Ovary (tissue), 3 donors: ENCODE measurements around the gene DNAH17.

ENCODE experiments used
- EP300 ChIP-seq: sonication (generic); formaldehyde crosslinking; IDR thresholded peaks from one replicate; pipeline ENCODE4 v1.6.1; 2017; ENCODE audit warnings: antibody characterized with exemption
- TF ChIP-seq, protein P1 (sequence below), 3 donors: fragments of 450-650 bp in 2 of 3; fragments of 200-600 bp in 1 of 3; IDR thresholded peaks; one replicate each; pipeline versions ENCODE4 v1.5.1 to v1.8.0; 2016 to 2022; ENCODE audit warnings: antibody characterized with exemption in 3 of 3, mild to moderate bottlenecking in 1 of 3
- donor health status: DM: no; HTN: no; CAD: no.

DNA sequence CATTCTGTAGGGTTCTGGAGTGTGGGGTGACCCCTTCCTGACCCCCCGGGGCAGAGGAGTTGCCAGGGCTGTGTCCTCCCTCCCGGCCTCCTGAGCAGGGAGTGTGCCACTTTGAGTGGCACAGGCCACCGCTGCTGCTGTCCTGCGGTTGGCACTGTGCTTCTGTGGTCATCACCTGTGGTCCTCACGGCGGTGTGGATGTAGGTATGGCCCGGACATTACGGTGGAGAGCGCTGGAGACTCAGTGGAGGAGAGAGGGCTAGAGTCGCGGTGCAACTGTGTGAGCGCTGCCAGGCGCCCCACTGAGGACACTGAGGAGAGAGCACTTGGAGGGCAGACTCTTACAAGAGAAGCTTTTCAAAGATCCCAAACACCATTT is 159.7 kb downstream of the DNAH17 start:
- TF ChIP-seq, protein P1, sequence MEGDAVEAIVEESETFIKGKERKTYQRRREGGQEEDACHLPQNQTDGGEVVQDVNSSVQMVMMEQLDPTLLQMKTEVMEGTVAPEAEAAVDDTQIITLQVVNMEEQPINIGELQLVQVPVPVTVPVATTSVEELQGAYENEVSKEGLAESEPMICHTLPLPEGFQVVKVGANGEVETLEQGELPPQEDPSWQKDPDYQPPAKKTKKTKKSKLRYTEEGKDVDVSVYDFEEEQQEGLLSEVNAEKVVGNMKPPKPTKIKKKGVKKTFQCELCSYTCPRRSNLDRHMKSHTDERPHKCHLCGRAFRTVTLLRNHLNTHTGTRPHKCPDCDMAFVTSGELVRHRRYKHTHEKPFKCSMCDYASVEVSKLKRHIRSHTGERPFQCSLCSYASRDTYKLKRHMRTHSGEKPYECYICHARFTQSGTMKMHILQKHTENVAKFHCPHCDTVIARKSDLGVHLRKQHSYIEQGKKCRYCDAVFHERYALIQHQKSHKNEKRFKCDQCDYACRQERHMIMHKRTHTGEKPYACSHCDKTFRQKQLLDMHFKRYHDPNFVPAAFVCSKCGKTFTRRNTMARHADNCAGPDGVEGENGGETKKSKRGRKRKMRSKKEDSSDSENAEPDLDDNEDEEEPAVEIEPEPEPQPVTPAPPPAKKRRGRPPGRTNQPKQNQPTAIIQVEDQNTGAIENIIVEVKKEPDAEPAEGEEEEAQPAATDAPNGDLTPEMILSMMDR (IDR thresholded peaks at IDR 0.05), result no peak
- no peak for TF ChIP-seq EP300
